ENCODE measurements around the gene LRRC8B. TPM values are rescaled to one million over a fixed set of nuclear protein-coding genes. Genes with fewer than 3 reads are reported as not detected.

The LRRC8B gene
- total and polyA plus RNA-seq, 9 of the 15 experiments (the other 6 are each of a cell fraction or from before 2014, with no cell fraction given): 4.3 to 43.7 (median 14.4) TPM

GRCh38 chr1:89524369-89525168 lies at the start of gene LRRC8B (continued):
- TF ChIP-seq NELFE (IDR thresholded peaks at IDR 0.05; ENCODE audit: insufficient read depth, insufficient read length) (no peak), DACH1 (IDR thresholded peaks at IDR 0.05; ENCODE audit: partially characterized antibody) (no peak), NR2F6 (CRISPR knock-in tag; IDR thresholded peaks at IDR 0.05) (0 out of 2 replicates have a peak, but pooled peaks have one; percentile 71), MTA2 (IDR thresholded peaks at IDR 0.05; ENCODE audit: low read depth) (no peak), KDM5B (IDR thresholded peaks at IDR 0.05; ENCODE audit: insufficient replicate concordance, low read depth, low read length) (peak; percentile 90), CAMTA2 (CRISPR knock-in tag; conservative IDR thresholded peaks at IDR 0.05) (no peak), FOXP1 (CRISPR knock-in tag; IDR thresholded peaks at IDR 0.05) (no peak; the same call in none of the 2 replicates), CCNT2 (IDR thresholded peaks at IDR 0.05; ENCODE audit: borderline replicate concordance, extremely low read depth, insufficient read length, low read depth, low read length) (peak; percentile 80), ID3 (CRISPR knock-in tag; IDR thresholded peaks at IDR 0.05) (no peak), ID3 (tag; IDR thresholded peaks at IDR 0.05) (no peak; the same call in none of the 2 replicates), PHTF2 (CRISPR knock-in tag; IDR thresholded peaks at IDR 0.05) (no peak), MAZ (CRISPR knock-in tag; conservative IDR thresholded peaks at IDR 0.05 in 1 of 2, IDR thresholded peaks at IDR 0.05 in 1 of 2) (peak; percentile 73 to 87; a peak in 2 of 4 replicates), SRSF7 (optimal IDR thresholded peaks at IDR 0.05; ENCODE audit: low read depth, low read length) (no peak), ZNF764 (CRISPR knock-in tag; IDR thresholded peaks at IDR 0.05; ENCODE audit: low read depth) (no peak; the same call in 1 of the 2 replicates), NR4A1 (CRISPR knock-in tag; IDR thresholded peaks at IDR 0.05) (no peak), NR4A1 (tag; IDR thresholded peaks at IDR 0.05) (peak; percentile 45; the same call in 1 of the 2 replicates), KAT2B (IDR thresholded peaks at IDR 0.05; ENCODE audit: low read depth, low read length) (no peak), NFXL1 (CRISPR knock-in tag; IDR thresholded peaks at IDR 0.05) (no peak), NFATC3 (IDR thresholded peaks at IDR 0.05) (no peak)
- TF ChIP-seq, protein P1, sequence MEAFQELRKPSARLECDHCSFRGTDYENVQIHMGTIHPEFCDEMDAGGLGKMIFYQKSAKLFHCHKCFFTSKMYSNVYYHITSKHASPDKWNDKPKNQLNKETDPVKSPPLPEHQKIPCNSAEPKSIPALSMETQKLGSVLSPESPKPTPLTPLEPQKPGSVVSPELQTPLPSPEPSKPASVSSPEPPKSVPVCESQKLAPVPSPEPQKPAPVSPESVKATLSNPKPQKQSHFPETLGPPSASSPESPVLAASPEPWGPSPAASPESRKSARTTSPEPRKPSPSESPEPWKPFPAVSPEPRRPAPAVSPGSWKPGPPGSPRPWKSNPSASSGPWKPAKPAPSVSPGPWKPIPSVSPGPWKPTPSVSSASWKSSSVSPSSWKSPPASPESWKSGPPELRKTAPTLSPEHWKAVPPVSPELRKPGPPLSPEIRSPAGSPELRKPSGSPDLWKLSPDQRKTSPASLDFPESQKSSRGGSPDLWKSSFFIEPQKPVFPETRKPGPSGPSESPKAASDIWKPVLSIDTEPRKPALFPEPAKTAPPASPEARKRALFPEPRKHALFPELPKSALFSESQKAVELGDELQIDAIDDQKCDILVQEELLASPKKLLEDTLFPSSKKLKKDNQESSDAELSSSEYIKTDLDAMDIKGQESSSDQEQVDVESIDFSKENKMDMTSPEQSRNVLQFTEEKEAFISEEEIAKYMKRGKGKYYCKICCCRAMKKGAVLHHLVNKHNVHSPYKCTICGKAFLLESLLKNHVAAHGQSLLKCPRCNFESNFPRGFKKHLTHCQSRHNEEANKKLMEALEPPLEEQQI (IDR thresholded peaks at IDR 0.05): 0 out of 2 replicates have a peak, but pooled peaks have one; percentile 57
- TF ChIP-seq, protein P2, sequence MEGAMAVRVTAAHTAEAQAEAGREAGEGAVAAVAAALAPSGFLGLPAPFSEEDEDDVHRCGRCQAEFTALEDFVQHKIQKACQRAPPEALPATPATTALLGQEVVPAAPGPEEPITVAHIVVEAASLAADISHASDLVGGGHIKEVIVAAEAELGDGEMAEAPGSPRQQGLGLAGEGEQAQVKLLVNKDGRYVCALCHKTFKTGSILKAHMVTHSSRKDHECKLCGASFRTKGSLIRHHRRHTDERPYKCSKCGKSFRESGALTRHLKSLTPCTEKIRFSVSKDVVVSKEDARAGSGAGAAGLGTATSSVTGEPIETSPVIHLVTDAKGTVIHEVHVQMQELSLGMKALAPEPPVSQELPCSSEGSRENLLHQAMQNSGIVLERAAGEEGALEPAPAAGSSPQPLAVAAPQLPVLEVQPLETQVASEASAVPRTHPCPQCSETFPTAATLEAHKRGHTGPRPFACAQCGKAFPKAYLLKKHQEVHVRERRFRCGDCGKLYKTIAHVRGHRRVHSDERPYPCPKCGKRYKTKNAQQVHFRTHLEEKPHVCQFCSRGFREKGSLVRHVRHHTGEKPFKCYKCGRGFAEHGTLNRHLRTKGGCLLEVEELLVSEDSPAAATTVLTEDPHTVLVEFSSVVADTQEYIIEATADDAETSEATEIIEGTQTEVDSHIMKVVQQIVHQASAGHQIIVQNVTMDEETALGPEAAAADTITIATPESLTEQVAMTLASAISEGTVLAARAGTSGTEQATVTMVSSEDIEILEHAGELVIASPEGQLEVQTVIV (CRISPR knock-in tag; IDR thresholded peaks at IDR 0.05; ENCODE audit: borderline replicate concordance): no peak
- TF ChIP-seq, protein P3, sequence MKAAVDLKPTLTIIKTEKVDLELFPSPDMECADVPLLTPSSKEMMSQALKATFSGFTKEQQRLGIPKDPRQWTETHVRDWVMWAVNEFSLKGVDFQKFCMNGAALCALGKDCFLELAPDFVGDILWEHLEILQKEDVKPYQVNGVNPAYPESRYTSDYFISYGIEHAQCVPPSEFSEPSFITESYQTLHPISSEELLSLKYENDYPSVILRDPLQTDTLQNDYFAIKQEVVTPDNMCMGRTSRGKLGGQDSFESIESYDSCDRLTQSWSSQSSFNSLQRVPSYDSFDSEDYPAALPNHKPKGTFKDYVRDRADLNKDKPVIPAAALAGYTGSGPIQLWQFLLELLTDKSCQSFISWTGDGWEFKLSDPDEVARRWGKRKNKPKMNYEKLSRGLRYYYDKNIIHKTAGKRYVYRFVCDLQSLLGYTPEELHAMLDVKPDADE (conservative IDR thresholded peaks at IDR 0.05; ENCODE audit: control insufficient read depth, low read depth, low read length): no peak; the same call in 1 of the 2 replicates
